Measurements from ENCODE around the gene TCERG1L.
"Not testable (repeated sequence)": the region's sequence is repeated elsewhere in the genome, so short reads cannot be mapped to it uniquely, and the experiment has no call there.

Gene TCERG1L

DNA sequence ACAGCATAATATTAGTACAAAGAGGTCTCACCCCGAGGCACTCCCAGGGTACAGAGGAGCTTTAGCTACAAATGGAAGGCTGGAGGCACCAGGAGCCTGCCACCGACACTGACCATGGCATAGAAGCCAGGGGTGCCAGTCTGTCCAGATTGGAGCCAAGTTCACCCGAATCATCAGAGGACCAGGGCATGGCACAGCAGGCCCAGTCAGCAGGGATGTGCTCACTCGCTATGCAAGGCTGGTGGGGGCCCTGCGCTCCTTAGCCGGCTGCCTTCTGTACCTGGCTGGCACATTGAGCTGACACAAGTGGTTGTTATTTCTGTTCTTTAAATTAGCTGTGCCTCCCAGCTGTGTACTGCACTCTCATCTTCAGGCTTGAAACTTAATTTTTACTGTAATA lies 149.3 kb downstream of the TCERG1L start:
- no peak for DNase-seq

DNA sequence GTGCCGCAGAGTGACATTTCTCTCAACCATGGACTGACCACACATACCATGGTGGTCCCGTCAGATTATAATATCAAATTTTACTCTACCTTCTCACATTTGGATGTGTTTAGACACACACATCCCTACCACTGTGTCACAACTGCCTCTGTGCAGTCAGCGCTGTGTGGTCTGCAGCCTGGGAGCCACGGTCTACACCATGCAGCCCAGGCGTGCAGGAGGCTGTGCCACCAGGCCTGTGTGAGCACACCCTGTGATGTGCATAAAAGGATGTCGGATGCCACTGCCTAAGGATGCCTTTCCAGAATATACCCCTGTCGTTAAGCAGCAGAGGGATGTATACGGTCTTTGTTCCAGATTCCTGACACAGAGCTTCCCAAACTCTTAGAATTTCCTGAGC lies 150.4 kb downstream of the TCERG1L start:
- no peak for DNase-seq

DNA sequence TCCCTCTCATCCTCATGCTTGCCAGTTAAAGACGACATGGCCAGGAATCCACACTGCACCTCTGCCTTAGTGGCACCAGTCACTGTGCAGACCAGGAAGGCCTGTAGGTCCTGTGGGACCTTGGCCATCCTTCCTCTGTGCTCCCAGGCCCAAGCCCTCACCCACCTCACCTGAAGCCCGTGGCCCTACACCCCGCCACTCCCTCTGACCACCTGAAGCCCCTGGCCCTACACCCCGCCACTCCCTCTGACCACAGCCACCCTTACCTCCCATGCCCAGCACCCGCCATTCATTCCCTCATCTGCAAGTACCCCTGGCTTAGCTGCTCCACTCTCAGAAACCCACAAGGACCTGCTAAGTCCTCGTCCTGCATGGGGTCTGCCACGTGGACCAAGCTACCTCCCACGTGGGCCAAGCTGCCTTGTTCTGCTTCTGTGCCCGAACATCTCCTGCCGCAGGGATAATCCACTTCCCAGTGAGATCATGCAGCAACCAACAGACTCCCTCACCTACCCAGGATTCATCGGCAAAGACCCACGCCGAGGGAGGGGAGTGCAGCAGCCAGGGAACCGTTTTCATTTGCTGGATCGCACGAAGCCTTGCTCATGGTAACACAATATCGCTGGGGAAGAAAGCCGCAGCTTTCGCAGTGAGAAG lies 151.2 kb downstream of the TCERG1L start:
- no peak for DNase-seq

DNA sequence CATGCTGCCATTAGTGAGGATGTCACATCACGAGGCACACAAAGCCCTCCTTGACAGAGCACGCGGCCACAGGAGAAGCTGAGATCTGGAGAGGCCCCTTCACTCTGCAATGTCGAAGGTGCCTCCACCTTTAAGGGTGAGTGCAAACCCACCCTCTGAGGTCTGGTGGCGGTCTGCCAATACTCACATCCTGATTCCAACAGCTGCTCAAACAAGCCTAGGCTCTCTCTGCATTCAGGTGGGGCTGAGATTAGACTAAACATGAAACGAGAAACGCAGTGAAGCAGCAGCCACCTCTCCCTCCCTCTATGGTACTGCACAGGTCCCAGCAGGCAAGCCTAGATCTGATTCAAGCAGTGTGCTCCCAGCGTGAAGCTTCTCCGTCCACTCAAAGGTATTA lies 151.8 kb downstream of the TCERG1L start:
- no peak for DNase-seq

DNA sequence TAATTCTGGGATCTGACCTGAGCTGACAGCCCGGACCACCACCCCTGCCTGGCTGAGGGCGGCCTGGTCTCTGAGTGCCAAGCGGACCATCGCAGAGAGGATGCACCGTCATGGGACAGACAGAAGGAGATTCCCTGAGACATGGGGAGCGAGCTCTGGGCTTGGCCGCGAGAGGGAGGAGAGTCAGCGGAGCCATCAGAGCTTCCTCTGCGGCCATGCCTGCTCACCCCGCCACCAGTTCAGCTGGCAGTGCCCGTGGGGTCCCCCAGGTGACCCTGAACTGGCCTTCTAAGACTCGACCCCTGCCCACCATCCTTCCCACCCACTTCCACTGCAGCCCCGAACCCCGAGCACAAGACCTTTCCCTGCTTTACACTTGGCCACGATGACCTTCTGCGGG lies 152.8 kb downstream of the TCERG1L start:
- DNase-seq = no peak

DNA sequence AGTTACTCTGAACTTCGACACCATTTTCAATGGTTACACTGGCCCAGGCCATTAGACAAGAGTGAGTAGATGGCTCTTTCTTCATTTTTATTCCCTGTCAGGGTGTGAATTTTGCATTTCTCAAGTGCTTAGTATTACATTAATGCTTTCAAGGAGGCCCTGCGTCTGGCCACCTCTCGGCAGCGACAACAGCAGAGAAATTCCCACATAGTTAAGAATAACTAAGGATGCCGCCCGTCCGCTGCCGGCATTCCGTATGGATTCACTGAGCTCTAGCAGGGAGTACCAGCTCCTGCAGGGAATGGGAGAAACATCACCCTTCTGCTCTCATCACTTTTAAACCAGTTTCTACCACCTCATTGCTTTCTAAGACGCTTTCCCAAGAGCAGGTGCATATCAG lies 153.6 kb downstream of the TCERG1L start:
- DNase-seq = no peak

DNA sequence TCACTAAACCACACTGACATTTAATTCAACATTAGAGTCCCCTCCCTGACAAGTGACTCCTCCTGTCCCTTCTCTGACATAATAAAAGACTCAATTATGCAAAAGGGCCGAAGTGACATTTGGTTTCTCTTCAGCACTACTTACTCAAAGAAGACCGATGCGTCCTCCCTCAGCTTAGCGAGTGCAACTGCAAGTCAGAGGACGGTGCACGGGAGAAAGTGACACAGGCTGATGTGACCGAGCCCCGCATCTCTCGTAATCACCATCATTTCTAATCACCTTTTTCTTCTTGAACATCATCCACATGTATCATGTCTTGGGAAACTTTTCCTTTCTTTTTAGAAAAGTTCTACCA lies 155.7 kb downstream of the TCERG1L start:
- no peak for DNase-seq

DNA sequence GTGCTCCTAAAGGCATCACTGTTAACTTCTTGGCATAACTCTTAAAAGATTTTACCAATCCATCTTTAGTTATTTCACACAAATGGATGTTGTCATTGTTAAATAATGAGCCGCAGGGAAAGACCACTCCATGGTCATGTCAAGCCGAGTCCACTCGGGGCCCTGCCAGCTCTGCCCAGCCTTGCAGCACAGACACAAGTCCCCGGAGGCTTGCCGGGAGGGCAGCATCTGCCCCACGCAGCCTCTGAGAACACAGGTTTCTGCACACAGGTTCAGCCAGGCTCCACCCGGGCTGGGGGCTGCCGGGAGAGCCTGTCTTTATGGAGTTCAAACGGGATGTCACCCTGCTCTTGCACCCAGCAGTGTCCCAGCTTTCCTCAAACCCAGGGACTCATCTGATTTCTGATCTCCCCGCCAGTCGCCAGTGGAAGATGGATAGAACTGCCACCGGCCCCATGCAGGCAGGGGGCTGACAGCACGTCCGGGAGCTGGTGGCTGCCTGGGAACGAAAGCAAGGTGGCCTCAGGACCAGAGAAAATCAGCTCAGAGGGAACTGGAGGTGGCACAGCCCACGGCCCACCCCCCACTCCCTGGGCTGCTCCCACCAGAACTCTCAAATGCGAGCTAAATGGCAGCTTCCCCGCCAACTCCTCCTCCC lies 156.2 kb downstream of the TCERG1L start:
- DNase-seq = no peak

DNA sequence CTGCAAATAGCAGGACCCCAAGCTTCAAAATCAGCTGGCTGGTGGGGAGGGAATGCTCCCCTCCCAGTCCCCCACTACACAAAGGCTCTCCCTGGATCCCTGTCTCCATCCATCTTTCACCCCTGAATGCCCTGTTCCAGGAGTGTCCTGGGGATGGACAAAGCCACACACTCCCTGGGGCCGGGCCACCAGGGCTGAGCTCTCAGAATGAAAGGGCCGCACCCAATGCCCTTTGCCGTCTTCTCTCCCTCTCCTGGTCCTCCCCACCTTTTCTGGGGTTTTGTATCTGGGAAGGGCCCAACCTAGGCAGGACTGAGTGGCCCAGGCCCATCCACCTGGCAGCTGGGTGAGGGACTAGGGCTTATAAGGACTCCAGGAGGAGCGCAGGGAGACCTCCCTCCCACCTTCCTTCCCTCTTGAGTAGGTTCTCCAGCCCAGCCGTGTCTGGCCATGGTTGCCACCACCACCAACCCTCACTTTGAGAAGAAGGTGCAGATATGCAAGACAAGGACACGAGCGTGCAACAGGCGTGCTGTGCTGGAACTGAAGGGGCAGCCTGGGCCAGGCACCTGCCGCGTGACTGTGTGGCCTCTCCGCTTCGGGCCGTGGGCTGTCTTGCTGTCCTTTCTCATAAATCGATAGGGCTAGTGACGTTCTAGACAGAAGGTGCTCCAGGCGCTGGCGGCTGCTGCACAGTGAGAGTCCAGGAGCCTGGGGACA lies 157.1 kb downstream of the TCERG1L start:
- DNase-seq = no peak

DNA sequence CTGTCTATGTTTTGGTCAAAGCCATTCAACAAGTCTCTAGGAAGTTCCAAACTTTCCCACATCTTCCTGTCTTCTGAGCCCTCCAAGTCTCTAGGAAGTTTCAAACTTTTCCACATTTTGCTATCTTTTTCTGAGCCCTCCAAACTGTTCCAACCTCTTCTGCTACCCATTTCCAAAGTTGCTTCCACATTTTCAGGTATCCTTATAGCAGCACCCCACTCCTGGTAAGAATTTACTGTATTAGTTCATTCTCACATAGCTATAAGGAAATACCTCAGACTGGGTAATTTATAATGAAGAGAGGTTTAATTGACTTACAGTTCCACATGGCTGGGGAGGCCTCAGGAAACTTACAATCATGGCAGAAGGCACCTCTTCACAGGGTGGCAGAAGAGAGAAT lies 159.1 kb downstream of the TCERG1L start:
- not testable (repeated sequence) for DNase-seq

DNA sequence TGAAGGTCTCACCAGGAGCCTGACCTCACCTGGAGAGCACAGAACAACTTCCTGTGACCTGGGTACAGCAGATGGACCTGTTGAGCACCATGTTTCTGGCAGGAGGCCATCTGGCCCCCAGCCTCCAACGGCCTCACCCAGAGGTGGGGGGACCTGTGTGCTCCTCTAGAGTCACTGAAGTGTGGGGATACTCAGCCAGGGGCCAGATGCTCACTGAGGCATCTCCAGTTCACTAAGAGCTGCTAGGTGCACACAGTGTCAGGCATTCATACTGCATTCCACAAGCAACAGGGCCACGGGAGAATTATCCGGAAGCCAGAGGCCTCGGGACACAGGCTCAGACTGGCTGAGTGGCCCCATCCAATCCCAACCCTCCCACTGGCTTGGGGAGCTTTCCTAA lies 161.4 kb downstream of the TCERG1L start:
- DNase-seq = no peak

DNA sequence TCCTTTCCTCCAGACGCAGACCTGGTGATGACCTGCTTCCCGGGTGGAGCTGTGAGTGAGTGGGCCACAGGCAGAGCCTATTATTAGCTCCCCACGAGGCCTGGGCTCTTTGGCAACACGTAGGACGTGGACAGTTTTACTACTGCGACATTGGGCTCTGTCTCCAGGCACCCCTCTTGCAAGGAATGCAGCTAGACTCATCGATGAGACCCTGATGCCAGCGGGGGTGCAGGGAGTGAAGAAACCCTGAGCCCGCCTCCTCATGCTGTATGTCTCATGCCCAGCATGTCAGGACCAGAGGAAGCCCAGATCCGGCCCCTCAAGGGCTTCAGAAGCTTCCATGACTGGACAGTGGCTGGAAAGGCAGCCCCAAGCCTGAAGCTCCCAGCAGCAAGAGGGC lies 161.9 kb downstream of the TCERG1L start:
- DNase-seq = no peak

DNA sequence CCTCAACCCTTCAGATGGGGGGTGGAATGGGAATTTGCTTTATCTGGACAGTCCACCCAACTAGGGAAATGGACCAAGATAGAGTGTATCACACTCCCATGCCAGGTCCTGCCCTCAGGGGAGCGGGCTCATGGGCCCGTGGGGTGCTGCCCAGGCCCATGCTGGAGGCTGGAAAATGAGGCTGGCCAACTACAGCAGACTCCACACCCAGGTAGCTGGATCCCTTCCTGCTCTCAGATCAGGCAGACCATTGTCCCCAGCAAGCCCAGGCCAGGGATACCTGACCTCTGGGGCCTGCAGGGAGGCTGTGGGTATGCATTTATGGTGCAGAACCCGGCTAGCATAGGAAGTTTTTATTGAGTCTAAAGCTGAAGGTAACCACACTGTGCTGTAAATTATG lies 162.4 kb downstream of the TCERG1L start:
- DNase-seq = no peak

DNA sequence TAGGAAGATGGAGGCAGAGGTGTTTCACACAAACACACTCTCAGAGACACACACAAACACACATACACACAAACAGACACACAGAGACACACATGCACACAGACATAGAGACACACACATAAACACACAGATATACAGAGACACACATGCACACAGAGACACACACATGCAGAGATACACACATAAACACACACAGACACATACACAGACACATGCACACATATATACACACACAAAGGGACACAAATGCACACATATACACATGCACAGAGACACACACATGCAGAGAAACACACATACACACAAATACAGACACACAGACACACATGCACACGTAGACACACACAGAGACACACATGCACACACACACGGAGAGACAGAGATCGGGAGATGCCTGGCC lies 163.3 kb downstream of the TCERG1L start:
- DNase-seq = no peak

DNA sequence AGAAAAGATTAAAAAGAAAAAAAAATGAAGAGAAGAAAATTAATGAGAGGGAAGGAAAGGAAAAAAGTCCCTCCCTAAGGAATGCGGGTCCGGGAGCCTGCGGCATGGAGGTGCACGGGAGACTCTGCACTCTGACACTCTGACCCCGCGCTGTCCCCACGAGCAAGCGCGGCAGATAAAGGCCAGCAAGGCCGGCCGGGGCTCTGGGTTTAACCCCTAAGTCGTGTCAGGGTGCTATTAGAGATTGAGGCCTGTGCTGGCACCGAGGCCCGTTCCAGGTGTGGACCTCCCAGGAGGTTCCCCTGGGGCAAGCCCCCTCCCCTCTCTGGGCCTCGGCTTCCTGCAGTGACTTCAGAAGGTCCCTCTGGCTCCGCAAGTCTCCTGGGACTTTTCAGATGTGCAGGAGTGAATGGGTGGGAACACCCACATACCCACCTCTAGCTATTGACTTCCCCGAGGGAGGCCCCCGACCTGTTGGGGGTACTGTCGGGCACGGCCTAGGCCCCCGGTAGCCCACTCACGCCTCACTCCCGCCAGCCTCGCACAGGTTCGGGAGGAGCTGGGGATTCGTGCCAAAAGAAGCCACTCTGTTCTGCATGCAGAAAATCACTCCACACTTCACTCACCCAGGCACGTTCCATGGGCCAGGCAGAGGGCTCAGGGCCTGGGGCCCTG lies 164.1 kb downstream of the TCERG1L start:
- no peak for DNase-seq

DNA sequence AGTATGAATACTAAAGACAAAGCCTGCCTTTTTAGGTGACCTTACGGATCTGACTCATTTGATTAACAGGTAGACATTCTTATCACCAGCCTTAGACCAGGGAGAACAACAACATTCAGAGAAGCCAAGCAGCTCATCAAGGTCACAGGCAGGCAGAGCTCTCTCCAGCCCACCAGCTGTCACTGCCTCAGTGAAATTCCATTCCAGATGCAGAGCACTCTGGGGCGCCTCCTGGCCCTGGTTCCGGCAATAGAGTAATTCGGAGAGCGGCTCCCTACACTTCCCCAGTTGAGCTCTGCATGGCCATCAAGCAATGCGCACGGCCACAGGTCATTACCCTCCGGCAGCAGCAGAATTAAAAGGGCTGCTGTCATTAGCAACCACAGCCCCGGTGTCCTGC lies 164.7 kb downstream of the TCERG1L start:
- no peak for DNase-seq

DNA sequence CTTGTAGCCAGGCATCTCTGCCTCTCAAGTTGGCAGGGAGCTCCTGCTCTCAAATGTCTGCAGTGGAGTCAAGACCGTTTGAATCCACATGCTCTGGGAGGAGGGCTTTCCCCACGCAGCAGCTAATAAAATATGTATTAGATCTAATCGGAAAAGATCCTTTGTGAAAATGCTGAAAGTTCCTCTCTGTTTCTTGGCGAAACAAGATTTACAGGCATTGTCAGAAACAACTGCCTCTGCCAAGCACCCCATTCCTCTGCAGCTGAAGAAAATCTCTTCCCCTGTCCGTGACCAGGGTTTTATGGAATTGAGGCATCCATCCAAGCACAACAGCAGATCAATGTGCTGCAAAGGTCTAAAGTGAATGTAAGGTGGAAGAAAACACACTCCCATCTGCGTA lies 165.8 kb downstream of the TCERG1L start:
- no peak for DNase-seq

DNA sequence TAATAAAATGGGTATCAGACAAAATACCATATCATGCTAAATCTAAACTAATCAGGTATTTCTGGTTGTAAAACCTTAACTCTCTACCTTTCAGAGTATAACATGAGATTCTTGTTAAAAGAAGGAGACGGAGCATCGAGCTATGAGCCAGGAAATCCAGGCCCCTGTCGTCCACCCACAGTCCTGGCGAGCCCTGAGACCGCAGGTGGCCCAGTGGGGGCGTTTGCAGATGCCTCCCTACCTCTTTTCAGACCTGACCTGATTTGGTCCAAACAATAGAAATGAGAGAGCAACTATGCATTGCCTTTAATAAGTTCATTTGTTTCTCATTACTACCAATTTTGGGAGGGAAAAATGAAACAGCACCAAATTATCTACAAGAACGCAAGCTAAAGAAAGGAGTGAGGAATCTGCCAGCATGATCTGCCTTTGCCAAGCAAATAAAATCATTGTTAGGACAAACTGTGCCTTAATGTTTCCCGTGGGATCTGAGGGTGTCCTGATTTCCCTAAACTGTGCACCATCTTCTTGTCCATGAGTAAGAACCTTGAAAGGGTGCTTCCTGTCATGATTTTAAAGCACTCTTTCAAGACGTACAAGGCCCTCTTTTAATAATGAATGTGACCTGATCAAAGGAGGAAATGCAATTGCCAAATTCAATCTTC lies 166.7 kb downstream of the TCERG1L start:
- DNase-seq = no peak

DNA sequence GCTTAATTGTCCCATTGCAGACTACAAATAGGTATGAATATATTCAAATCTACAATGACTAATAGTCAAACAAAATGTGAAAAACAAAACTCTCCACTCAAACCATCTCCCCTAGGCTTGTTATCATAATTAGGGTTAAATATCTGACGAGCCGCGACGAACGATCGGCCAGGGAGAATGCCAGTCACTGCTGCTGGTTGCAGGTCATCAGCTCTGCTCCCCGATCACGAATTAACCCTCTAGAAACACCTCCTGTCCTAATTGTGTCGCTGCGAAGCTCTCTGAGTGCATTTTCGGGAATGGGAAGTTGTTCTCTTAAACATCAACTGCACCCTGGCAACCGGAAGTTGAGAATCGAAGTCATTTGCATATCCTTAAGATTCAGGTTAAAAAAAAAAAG lies 167.3 kb downstream of the TCERG1L start:
- no peak for DNase-seq

DNA sequence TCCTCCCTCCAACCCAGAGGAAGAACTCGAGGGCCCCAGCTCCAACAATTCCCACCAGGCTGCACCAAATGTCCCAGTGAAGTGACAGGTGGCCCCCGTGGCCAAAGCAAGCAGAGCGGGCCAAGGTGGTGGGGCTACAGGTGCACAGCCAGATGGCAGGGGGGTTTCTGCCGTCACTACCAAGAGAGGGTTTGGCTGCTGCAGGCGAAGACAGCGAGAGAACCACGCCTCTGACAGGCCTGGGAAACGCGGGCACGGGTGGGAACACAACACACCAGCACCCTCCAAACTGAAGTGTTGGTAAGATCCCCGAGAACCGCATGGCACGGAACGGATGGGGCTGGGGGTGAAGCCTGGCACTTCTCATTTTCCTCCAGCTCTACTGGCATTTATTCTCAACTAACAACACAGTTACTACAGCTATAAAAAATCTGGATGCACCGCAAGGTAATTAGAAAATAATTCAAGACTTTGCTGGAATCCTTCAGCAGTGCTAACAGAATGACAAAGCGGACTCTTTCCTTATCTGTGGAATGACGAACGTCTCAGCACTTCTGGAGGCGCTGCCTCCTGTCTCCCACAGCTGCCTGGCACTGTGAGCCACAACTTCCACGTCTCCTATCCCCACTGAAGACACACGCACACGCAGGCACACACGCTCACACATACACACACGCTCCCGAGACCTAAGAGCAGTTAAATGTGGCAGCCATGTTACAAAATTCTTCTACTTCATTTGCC lies 167.9 kb downstream of the TCERG1L start:
- no peak for DNase-seq

DNA sequence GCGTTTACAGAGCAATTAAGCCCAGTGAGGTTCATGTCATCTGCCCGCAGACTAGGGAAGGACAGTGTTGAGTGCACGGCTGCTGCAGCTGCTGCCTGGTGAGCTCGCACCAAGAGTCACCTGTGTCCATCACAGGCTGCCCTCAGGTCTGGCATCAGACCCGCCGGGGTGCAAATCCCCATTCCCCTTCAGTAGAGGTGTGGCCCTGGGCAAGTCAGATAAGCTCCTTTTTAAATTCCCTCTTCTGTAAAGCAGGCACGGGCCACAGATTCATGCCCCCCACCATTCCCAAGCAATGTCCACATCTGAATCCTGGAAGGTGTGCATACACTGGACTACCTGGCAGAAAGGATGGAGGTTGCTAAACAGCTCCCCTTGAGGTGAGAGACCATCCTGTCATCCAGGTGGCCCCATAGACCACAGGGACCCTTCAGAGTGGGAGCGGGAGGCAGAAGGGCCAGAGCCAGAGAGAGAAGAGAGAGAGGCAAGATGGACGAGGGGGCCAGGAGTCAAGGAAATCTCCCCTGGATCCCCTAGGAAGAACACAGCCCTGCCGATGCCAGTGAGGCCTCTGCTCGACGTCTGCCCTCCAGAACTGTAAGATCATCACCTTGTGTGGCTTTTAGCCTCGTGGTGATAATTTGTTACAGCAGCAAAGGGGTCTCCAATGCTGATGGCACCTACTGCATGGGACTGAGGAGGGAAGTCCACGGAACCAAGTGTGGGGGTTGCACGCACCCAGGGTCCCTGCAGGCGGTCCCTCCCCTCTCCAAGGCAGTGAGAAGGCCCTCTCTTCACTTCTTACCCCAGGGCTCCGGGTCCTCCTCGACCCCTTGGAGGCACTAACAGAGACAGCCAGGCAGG lies 168.8 kb downstream of the TCERG1L start:
- DNase-seq = no peak
